Breast epithelium (tissue), 4 donors: ENCODE data around the gene SPATA16. TPM values are rescaled to one million over a fixed set of nuclear protein-coding genes. Genes with fewer than 3 reads are reported as not detected.

Experiments used
- DNase-seq, 2 donors: peaks; one replicate each; pipeline ENCODE4 v3.0.0-alpha.2; 2019; ENCODE audit warnings: low spot score in 2 of 2
- H3K27ac ChIP-seq, 2 donors: fragments of 200-600 bp; sonication (generic) in 1 of 2; one replicate each; pipeline ENCODE4 v1.5.1; 2016 to 2019; ENCODE audit warnings: mild to moderate bottlenecking in 1 of 2
- H3K27me3 ChIP-seq, 2 donors: fragments of 200-600 bp; sonication (generic) in 1 of 2; one replicate each; pipeline versions ENCODE4 v1.5.1 to v1.6.0; 2017 to 2019; ENCODE audit warnings: control low read depth in 1 of 2, mild to moderate bottlenecking in 1 of 2
- H3K36me3 ChIP-seq: fragments of 200-600 bp; one replicate; pipeline ENCODE4 v1.5.1; 2019
- H3K4me1 ChIP-seq, 2 donors: fragments of 200-600 bp; sonication (generic); one replicate each; pipeline ENCODE4 v1.5.1; 2016 to 2019; ENCODE audit warnings: control low read depth in 1 of 2
- H3K4me3 ChIP-seq, 3 donors: fragments of 200-600 bp; sonication (generic); 1 replicate in 2 of 3; 2 replicates in 1 of 3; pipeline ENCODE4 v1.5.1; 2016 to 2019; ENCODE audit warnings: mild to moderate bottlenecking in 3 of 3, moderate library complexity in 2 of 3
- H3K9me3 ChIP-seq, 2 donors: fragments of 200-600 bp; sonication (generic) in 1 of 2; one replicate each; pipeline ENCODE4 v1.5.1; 2016 to 2019; ENCODE audit warnings: control low read depth in 1 of 2
- CTCF ChIP-seq, 3 donors: fragments of 450-650 bp; IDR thresholded peaks; one replicate each; pipeline ENCODE4 v1.5.1; 2016 to 2017; ENCODE audit warnings: antibody characterized with exemption in 3 of 3, mild to moderate bottlenecking in 3 of 3, moderate library complexity in 3 of 3
- POLR2A ChIP-seq: fragments of 450-650 bp; IDR thresholded peaks from one replicate; pipeline ENCODE4 v1.6.1; 2016; ENCODE audit warnings: antibody characterized with exemption, mild to moderate bottlenecking, moderate library complexity
- POLR2AphosphoS5 ChIP-seq, 3 donors: sonication (generic); formaldehyde crosslinking; IDR thresholded peaks; one replicate each; pipeline ENCODE4 v1.6.1; 2017; ENCODE audit warnings: antibody characterized with exemption in 3 of 3
- intact Hi-C: fragments of 100-400 bp; cut with DNase I; formaldehyde crosslinking; loops from one replicate; pipeline ENCODE4 v1.15.1; 2023; ENCODE audit warnings: low total_unique reads
- total RNA-seq, 3 donors: library from RNA; depleted of rRNA; stranded (reverse); fragments of >200 nt; gene quantifications; one replicate each; pipeline ENCODE4 v1.1.0, GENCODE V29; 2016

SPATA16 gene
- total RNA-seq, 3 donors from 2014 or later = not detected

GRCh38 chr3:172908771-172909270 lies 232.2 kb downstream of the SPATA16 start:
- Histone ChIP-seq H3K27me3 (no peaks in the 10 kb centered on the region), H3K9me3 (no peaks in the 10 kb centered on the region), H3K36me3 (no peaks in the 10 kb centered on the region), H3K4me3 (no peak overlapping the region), H3K4me1 (no peaks in the 10 kb centered on the region), H3K27ac (no peak overlapping the region)
- TF ChIP-seq CTCF (IDR thresholded peaks at IDR 0.05) (no peak), POLR2AphosphoS5 (IDR thresholded peaks at IDR 0.05) (no peak), POLR2A (no peak)
- DNase-seq = no peak
- intact Hi-C loops = no loop called here

- TF ChIP-seq POLR2A (no peak), POLR2AphosphoS5 (IDR thresholded peaks at IDR 0.05) (no peak), CTCF (IDR thresholded peaks at IDR 0.05) (no peak)
- Histone ChIP-seq H3K4me3 (no peak overlapping the region), H3K9me3 (no peaks in the 10 kb centered on the region), H3K27ac (no peak overlapping the region), H3K4me1 (no peaks in the 10 kb centered on the region), H3K36me3 (no peaks in the 10 kb centered on the region), H3K27me3 (no peaks in the 10 kb centered on the region)
- no peak for DNase-seq
- intact Hi-C loops = no loop called here
Measured at GRCh38 chr3:172905451-172905850, 235.6 kb downstream of the SPATA16 start.

DNA sequence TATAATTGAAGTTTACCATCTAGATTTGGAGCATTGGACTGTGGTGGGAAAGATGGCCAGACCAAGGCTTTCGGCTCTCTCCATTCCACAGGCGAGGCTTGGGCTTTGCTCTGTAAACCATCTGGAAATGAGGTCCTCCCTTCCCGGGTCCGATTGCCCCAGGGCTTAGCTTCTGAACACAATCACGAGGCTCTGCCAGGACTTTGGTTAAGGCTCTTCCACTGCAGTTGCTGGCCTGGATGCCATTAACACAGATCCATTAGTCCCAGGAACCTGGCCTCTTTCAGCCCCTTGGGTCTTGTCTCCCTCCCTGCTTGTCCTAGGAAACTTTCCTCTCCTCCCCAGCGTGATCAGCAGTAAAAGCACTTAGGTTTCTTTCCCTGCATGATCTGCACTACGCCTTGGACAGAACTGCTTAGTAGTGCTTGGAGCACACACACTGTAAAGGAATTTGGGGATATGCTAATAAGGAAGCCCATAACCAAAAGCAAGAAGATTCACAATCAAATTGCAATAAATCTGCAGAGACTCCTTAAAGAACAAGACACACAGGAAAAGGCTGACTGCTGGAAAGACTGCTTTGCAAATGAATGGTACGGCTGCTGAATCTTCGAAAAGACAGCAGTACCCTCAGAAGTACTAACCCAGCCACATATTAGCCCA lies 236.2 kb downstream of the SPATA16 start:
- Histone ChIP-seq H3K27me3 (no peaks in the 10 kb centered on the region), H3K9me3 (no peaks in the 10 kb centered on the region), H3K36me3 (no peaks in the 10 kb centered on the region), H3K4me3 (no peak overlapping the region), H3K27ac (no peak overlapping the region), H3K4me1 (no peaks in the 10 kb centered on the region)
- TF ChIP-seq POLR2AphosphoS5 (IDR thresholded peaks at IDR 0.05) = no peak
- TF ChIP-seq POLR2A = no peak
- TF ChIP-seq CTCF (IDR thresholded peaks at IDR 0.05) = no peak
- DNase-seq = no peak
- intact Hi-C loops = no loop called here

DNA sequence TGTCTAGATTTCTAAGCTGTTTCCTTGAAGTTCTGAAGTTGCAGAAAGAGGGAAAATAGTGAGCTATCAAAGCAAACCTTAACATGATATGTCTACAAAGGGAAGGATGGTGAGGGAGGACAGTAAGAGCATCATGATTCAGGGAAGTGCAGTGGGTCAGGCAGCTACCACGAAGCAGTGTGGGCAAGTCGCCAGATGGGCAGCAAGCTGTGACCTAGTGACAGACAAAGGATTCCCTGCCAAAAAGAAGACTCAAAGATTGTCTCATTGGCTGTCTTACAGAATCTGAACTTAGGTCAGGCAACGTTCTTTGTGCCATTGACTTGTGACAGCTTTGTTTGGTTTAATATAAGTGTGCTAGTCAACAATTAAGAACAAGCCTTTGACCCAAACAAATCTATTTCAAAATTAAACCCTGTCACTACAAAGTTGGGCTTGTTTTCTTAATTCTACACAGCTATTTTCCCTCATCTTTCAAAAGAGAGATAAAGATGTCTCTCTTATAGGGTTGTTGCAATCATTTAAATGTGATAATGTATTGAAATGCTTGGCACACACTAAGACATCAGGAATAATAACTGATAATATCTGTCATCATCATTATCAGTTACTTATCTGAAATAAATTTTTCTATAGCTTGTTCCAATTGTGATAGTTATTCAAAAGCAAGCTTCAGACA lies 237.3 kb downstream of the SPATA16 start:
- Histone ChIP-seq H3K27me3 (no peaks in the 10 kb centered on the region), H3K9me3 (no peaks in the 10 kb centered on the region), H3K4me3 (no peak overlapping the region), H3K36me3 (no peaks in the 10 kb centered on the region), H3K27ac (no peak overlapping the region), H3K4me1 (no peaks in the 10 kb centered on the region)
- TF ChIP-seq CTCF (IDR thresholded peaks at IDR 0.05) = no peak
- TF ChIP-seq POLR2AphosphoS5 (IDR thresholded peaks at IDR 0.05) = no peak
- no peak for TF ChIP-seq POLR2A
- intact Hi-C loops = no loop called here
- DNase-seq = no peak

- H3K9me3 ChIP-seq = no peaks in the 10 kb centered on the region
- no peaks in the 10 kb centered on the region for H3K4me1 ChIP-seq
- H3K36me3 ChIP-seq = no peaks in the 10 kb centered on the region
- H3K27me3 ChIP-seq = no peaks in the 10 kb centered on the region
- no peak for DNase-seq
- intact Hi-C loops = loop anchor here (5.0 kb wide), 1 partner anchor 1630 kb away; no protein-coding TSS in a partner anchor
- TF ChIP-seq CTCF (IDR thresholded peaks at IDR 0.05) (no peak), POLR2AphosphoS5 (IDR thresholded peaks at IDR 0.05) (no peak), POLR2A (no peak)
- H3K4me3 ChIP-seq = no peak overlapping the region
- H3K27ac ChIP-seq = no peak overlapping the region
Measured at GRCh38 chr3:172892158-172892557, 248.9 kb downstream of the SPATA16 start.
